Upper lobe of right lung (tissue), 1 donor: ENCODE results near the gene TESK2. TPM values are rescaled to one million over a fixed set of nuclear protein-coding genes. Genes with fewer than 3 reads are reported as not detected.

Experiments
- ATAC-seq: fragments of 200-7000 bp; cut with Tn5 transposase; one replicate; pipeline ENCODE4 v1.9.1; 2020; ENCODE audit warnings: mild to moderate bottlenecking, moderate library complexity
- DNase-seq: peaks from one replicate; pipeline ENCODE4 v3.0.0-alpha.2; 2020
- H3K27ac ChIP-seq: fragments of 200-600 bp; one replicate; pipeline ENCODE4 v1.8.0; 2022
- H3K27me3 ChIP-seq: fragments of 200-600 bp; one replicate; pipeline ENCODE4 v1.8.0; 2022; ENCODE audit warnings: mild to moderate bottlenecking
- H3K36me3 ChIP-seq: fragments of 200-600 bp; one replicate; pipeline ENCODE4 v1.8.0; 2022
- H3K4me1 ChIP-seq: fragments of 200-600 bp; one replicate; pipeline ENCODE4 v1.8.0; 2022
- H3K4me3 ChIP-seq: fragments of 200-600 bp; one replicate; pipeline ENCODE4 v1.8.0; 2022; ENCODE audit warnings: mild to moderate bottlenecking
- H3K9me3 ChIP-seq: fragments of 200-600 bp; one replicate; pipeline ENCODE4 v1.8.0; 2022
- intact Hi-C: fragments of 100-400 bp; cut with DNase I; formaldehyde crosslinking; loops from one replicate; pipeline ENCODE4 v1.11.0; 2022
- total RNA-seq: library from RNA; stranded (reverse); fragmentation: NEBNext Ultra II Directional; extraction: Animal tissue kit (Norgen Biotek cat#: 25700); gene quantifications from one replicate; pipeline ENCODE4 v1.2.1, GENCODE V29; 2021
- TF ChIP-seq, protein P1 (sequence below): fragments of 200-600 bp; IDR thresholded peaks from one replicate; pipeline ENCODE4 v1.8.0; 2022; ENCODE audit warnings: antibody characterized with exemption
- donor health status: DM: no; HTN: yes; CAD: no; lungs with severe emphysema.

The TESK2 gene
- total RNA-seq, 1 donor from 2014 or later: 8.4 TPM

DNA sequence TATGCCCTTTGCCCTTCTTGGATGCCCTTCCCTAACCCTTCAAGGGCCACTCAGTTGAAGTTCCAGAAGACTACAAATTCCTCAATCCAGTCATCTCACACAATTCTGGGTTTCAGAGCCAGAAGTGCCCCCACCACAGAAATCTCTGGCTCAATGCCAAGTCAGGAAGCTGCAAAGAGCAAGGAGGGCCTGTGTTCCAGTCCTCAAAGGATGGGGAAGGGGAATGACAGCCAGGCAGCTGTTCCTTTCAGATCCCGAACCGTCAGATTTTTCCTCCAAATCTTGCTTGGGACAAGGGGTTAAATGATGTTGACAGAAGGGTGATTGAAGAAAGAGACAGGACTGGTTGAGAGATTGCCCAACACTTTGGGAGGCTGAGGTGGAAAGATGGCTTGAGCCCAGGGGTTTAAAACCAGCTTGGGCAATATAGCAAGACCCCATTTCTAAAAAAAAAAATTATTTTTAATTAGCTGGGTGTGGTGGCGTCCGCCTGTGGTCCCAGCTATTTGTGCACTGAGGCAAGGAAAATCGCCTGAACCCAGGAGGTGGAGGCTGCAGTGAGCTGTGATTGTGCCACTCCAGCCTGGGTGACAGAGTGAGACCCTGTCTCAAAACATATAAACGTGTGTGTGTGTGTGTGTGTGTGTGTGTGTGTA is 165.0 kb downstream of the TESK2 start:
- Histone ChIP-seq H3K27me3 (no peaks in the 10 kb centered on the region), H3K27ac (no peak overlapping the region), H3K9me3 (no peaks in the 10 kb centered on the region), H3K4me1 (peaks cover 19% of the 10 kb centered on the region), H3K36me3 (peaks cover 8% of the 10 kb centered on the region), H3K4me3 (no peak overlapping the region)
- TF ChIP-seq, protein P1, sequence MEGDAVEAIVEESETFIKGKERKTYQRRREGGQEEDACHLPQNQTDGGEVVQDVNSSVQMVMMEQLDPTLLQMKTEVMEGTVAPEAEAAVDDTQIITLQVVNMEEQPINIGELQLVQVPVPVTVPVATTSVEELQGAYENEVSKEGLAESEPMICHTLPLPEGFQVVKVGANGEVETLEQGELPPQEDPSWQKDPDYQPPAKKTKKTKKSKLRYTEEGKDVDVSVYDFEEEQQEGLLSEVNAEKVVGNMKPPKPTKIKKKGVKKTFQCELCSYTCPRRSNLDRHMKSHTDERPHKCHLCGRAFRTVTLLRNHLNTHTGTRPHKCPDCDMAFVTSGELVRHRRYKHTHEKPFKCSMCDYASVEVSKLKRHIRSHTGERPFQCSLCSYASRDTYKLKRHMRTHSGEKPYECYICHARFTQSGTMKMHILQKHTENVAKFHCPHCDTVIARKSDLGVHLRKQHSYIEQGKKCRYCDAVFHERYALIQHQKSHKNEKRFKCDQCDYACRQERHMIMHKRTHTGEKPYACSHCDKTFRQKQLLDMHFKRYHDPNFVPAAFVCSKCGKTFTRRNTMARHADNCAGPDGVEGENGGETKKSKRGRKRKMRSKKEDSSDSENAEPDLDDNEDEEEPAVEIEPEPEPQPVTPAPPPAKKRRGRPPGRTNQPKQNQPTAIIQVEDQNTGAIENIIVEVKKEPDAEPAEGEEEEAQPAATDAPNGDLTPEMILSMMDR: no peak
- no peak for DNase-seq
- intact Hi-C loops: no loop called here
- ATAC-seq: no peak

DNA sequence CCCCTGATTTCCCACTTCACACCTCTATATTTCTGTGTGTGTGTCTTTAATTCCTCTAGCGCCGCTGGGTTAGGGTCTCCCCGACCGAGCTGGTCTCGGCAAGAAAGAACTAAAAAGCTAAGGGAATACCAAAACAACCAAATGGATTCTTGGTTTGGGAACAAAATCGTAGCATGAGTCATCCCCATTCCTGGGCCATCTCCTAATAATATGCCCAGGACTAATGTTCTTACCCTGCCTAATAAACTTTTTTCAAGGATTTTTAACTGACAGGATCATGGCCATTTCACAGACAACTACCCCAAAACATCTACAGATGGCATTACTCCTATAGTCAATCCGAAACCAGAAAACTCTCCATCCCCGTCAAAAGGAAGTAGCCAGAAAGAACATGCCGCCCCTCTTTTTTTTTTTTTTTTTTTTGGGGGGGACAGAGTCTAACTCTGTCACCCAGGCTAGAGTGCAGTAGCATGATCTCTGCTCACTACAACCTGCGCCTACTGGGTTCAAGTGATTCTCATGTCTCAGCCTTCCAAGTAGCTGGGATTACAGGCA is 168.4 kb downstream of the TESK2 start:
- intact Hi-C loops: no loop called here
- H3K4me3 ChIP-seq: no peak overlapping the region
- peaks cover 16% of the 10 kb centered on the region for H3K4me1 ChIP-seq
- H3K36me3 ChIP-seq: no peaks in the 10 kb centered on the region
- no peak overlapping the region for H3K27ac ChIP-seq
- H3K9me3 ChIP-seq: no peaks in the 10 kb centered on the region
- TF ChIP-seq, protein P1: no peak
- no peaks in the 10 kb centered on the region for H3K27me3 ChIP-seq
- ATAC-seq (no peak), DNase-seq (no peak)

DNA sequence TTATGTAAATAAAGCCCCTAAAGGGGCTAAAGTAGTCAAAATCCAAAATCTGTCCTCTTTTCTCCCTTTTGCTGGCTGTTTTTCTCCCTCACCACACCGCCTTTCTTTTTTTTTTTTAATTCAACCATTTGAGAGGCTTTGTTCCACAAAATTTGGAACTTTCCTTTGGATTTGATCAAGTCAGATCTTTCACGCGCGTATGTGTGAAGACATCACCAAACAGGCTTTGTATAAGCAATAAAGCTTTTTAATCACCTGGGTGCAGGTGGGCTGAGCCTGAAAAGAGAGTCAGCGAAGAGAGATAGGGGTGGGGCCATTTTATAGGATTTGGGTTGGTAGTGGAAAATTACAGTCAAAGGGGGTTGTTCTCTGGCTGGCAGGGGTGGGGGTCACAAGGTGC is 169.5 kb downstream of the TESK2 start:
- TF ChIP-seq, protein P1: no peak
- intact Hi-C loops: no loop called here
- Histone ChIP-seq H3K27ac (no peak overlapping the region), H3K4me3 (no peak overlapping the region), H3K27me3 (no peaks in the 10 kb centered on the region), H3K9me3 (no peaks in the 10 kb centered on the region), H3K4me1 (peaks cover 6% of the 10 kb centered on the region), H3K36me3 (no peaks in the 10 kb centered on the region)
- ATAC-seq (no peak), DNase-seq (no peak)

DNA sequence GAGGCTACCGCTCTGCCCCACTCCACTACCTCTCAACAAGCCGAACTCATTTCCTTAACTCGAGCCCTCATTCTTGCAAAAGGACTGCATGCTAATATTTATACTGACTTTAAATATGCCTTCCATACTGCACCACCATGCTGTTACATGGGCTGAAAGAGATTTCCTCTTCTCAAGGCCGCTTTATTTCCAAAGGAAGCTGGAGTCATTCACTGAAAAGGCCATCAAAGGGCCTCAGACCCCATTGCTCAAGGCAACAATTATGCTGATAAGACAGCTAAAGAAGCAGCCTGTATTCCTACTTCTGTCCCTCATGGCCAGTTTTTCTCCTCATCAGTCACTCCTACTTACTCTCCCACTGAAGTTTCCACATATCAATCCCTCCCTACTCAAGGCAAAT is 171.2 kb downstream of the TESK2 start:
- no peaks in the 10 kb centered on the region for H3K36me3 ChIP-seq
- H3K27ac ChIP-seq: no peak overlapping the region
- intact Hi-C loops: no loop called here
- no peaks in the 10 kb centered on the region for H3K9me3 ChIP-seq
- DNase-seq (no peak), ATAC-seq (no peak)
- no peak overlapping the region for H3K4me3 ChIP-seq
- H3K4me1 ChIP-seq: no peaks in the 10 kb centered on the region
- TF ChIP-seq, protein P1: no peak
- H3K27me3 ChIP-seq: no peaks in the 10 kb centered on the region

DNA sequence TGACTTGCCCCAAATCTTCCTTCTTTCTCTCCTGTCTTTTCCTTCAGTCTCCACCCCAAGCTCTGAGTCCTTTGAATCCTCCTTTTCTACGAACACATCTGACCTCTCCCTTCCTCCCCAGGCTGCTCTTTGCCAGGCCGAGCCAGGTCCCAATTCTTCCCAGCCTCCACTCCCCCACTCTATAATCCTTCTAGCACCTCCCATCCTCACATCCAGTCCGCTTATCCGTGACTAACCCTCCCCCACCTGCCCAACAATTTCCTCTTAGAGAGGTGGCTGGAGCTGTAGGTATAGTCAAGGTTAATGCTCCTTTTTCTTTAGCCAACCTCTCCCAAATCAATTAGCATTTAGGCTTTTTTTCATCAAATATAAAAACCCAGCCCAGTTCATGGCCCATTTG is 173.8 kb downstream of the TESK2 start:
- H3K27me3 ChIP-seq: no peaks in the 10 kb centered on the region
- TF ChIP-seq, protein P1: no peak
- H3K9me3 ChIP-seq: no peaks in the 10 kb centered on the region
- H3K4me3 ChIP-seq: no peak overlapping the region
- DNase-seq: no peak
- H3K36me3 ChIP-seq: no peaks in the 10 kb centered on the region
- ATAC-seq: no peak
- no peak overlapping the region for H3K27ac ChIP-seq
- no peaks in the 10 kb centered on the region for H3K4me1 ChIP-seq
- intact Hi-C loops: no loop called here
